ENCODE data around the gene SPPL3.

- no peak for TF ChIP-seq CTCF (IDR thresholded peaks at IDR 0.05; ENCODE audit: insufficient read depth, low read length)
- no peak for TF ChIP-seq REST (IDR thresholded peaks at IDR 0.05; ENCODE audit: insufficient replicate concordance, low read depth)
- no peak for TF ChIP-seq POLR2AphosphoS5 (IDR thresholded peaks at IDR 0.05; ENCODE audit: low read depth)
- no peak for TF ChIP-seq GABPA (IDR thresholded peaks at IDR 0.05; ENCODE audit: low read depth)
Measured at GRCh38 chr12:120882055-120882555, 22.1 kb downstream of the SPPL3 start.

Measured in HL-60 (cell line).